NCI-H226 (cell line): Measurements from ENCODE around the gene ANLN.
"Not testable (repeated sequence)": the region's sequence is repeated elsewhere in the genome, so short reads cannot be mapped to it uniquely, and the experiment has no call there.

ENCODE experiments used
- DNase-seq: peaks from one replicate; pipeline ENCODE4 v3.0.0-alpha.2; 2015

ANLN gene, protein sequence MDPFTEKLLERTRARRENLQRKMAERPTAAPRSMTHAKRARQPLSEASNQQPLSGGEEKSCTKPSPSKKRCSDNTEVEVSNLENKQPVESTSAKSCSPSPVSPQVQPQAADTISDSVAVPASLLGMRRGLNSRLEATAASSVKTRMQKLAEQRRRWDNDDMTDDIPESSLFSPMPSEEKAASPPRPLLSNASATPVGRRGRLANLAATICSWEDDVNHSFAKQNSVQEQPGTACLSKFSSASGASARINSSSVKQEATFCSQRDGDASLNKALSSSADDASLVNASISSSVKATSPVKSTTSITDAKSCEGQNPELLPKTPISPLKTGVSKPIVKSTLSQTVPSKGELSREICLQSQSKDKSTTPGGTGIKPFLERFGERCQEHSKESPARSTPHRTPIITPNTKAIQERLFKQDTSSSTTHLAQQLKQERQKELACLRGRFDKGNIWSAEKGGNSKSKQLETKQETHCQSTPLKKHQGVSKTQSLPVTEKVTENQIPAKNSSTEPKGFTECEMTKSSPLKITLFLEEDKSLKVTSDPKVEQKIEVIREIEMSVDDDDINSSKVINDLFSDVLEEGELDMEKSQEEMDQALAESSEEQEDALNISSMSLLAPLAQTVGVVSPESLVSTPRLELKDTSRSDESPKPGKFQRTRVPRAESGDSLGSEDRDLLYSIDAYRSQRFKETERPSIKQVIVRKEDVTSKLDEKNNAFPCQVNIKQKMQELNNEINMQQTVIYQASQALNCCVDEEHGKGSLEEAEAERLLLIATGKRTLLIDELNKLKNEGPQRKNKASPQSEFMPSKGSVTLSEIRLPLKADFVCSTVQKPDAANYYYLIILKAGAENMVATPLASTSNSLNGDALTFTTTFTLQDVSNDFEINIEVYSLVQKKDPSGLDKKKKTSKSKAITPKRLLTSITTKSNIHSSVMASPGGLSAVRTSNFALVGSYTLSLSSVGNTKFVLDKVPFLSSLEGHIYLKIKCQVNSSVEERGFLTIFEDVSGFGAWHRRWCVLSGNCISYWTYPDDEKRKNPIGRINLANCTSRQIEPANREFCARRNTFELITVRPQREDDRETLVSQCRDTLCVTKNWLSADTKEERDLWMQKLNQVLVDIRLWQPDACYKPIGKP

DNA sequence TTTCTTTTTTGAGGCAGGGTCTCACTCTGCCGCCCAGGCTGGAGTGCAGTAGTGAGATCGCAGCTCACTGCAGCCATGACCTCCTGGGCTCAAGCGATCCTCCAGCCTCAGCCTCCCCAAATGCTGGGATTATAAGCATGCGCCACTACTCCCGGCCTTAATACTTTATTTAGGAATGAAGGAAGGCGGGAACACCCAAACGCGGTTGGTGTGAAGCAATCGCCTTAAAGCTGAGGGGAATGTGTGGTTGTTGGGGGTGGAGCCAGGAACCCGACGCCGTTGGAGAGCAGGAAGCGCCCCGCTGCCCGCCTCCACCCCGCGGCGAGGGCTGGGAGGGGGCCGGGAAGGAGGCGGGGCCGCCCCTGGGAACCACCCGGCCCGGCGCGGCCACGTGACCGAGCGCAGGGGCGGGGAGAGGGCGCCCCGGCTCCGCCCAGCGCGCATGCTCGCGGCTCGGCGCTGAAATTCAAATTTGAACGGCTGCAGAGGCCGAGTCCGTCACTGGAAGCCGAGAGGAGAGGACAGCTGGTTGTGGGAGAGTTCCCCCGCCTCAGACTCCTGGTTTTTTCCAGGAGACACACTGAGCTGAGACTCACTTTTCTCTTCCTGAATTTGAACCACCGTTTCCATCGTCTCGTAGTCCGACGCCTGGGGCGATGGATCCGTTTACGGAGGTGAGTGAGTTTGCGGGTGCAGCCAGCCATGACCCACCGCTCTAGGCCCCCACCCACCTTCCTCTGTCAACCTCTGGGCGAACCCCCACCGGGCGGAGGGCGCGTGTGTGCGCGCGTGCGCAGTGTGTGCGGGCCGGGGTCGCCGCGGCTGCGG is at the start of gene ANLN:
Gene ANLN, plus strand, starts transcription at position 492 of the 828 bp plus-strand sequence. Its CDS starts 165 bp downstream, at position 657.
- DNase-seq, result peak; percentile 99

DNA sequence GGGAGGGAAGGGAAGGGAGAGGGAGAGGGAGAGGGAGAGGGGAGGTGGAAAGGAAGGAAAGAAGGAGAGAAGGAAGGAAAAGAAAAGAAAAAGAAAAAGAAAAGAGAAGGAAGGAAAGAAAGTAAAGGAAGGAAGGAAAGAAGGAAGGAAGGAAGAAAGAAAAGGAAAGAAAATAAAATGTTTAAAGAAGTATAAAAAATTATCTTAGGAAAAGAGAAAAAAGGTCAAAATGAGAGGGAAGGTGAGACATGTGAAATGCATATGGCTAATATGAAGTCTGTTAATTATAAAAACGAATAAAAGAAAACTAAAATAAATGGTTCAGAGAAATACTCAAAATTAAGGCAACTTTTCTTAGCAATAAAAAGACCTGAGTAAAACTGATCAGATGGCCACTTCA is 46.1 kb upstream of the ANLN start:
- DNase-seq, result no peak

DNA sequence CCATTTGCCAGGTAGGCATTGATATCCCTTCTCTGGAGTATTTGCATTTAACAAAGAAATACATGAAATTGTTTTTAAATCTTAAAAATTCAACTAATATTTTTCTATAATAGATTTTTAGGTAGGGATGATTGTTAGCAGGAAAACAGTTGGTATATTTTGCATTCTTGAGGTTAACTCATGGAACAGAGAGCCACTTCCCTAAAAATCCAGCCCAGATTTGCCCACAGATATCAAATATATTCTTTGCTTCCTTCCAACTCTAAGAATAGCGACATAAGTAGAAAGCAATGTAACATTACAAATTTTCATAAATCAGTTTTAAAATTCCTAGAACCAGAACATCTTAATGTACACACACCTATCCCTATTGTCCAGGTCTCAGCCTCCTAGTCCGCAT is 45.0 kb upstream of the ANLN start:
- no peak for DNase-seq

DNA sequence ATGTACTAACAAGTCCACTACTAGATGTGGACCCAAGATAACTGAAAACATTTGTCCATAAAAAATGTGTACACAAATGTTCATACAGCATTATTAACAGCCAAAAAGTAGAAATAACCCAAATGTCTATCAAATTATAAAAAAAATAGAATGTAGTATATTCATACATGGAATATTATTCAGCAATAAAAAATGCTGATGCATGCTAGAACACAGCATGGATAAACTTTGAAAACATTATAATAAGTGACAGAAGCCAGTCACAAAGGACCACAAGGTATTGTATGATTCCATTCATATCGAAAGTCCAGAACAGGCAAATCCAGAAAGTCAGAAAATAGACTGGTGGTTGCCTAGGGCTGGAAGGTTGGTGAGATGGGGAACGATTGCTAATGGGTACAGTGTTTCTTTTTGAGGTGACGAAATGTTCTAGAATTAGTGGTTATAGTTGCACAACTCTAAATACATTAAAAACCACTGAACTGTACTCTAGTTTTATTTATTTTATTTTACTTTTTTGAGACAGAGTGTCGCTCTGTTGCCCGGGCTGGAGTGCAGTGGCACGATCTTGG is 43.3 kb upstream of the ANLN start:
- no peak for DNase-seq

DNA sequence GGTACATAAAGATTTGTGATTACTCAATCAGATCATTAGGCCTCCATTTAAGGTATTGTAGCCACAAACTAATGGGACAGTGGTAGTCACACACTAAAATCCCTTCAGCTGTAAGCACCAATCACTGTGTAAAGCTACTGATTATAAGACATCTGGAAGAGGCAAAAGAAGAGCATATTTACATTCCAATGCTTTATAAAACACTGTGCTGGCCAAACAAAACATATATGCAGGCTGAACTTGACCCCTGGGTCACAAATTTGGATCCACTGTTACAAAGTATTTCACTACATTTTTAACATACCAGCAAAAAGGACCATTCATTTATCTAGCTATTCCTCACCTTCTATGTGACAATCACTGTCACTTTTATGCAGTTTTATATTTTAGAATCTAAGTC is 41.4 kb upstream of the ANLN start:
- no peak for DNase-seq

DNA sequence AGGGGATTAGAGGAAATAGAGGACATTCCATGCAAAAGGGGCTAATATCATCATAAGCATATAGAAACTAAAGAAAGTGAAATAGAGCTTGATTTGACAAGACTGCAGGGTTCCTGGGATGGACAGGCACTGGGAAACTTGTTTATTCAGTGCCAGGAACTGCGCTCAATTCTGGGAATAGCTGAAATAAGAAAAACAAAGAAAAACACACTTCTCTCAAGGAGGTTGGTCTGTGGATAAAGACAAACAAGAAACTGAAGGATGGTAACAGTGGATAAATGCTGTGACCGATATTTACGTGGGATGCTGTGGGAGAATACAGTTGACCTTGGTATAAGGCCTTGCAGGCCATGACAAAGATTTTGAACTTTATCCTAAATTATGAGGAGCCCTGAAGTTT is 40.9 kb upstream of the ANLN start:
- no peak for DNase-seq

DNA sequence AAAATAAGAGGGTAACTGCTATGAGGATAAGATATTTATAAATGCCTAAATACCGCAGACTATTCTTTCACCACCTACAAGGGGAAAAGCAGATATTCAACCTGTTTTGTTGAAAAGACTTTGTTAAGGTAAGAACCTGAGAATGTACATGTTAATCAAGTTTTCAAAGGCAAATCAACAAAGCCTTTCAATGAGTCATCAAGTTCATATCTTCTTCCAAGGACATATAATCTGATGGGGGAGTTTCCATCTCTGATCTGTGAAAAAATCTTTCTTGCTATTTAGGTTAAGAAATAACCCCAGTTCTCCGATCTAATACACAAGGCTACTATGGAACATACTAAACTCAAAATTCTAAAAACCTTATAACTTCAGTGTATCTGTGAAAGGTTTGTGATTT is 40.0 kb upstream of the ANLN start:
- DNase-seq, result peak; percentile 39

DNA sequence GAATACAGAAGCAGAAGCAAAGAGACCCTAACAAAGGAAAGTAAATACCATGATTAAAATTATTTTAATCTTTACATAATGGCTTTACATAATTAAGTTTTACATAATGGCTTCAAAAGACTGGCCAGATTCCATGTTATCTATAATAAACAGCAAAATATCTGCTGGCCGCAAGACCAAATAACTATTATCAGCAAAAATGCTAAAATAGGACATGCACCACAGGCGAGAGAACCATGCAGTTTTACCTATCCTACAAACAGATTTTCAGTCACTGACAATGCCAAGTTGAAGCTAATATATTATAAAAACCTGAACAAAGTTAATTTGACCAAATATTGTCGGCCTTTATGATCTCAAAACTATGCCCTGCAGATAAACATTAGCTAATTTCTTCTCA is 34.2 kb upstream of the ANLN start:
- DNase-seq, result no peak

DNA sequence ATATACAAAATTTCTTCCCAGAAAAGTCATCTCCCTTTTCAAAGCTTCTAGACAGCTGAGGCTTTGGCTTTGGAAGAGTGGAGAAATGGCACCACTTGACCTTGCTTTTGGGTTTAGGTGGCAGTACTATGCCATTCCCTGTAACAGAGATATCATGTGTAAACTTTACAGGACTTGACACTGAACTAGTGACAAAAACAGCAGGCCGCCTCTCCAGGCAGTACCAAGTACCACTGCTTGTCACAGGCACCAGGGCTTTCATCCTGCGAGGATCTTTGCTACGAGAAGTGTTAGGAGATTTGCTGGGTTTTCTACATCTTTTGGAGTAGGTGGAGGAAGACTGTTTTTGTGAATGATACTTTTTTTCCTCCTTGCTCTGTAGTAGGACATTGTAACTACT is 32.6 kb upstream of the ANLN start:
- no peak for DNase-seq

DNA sequence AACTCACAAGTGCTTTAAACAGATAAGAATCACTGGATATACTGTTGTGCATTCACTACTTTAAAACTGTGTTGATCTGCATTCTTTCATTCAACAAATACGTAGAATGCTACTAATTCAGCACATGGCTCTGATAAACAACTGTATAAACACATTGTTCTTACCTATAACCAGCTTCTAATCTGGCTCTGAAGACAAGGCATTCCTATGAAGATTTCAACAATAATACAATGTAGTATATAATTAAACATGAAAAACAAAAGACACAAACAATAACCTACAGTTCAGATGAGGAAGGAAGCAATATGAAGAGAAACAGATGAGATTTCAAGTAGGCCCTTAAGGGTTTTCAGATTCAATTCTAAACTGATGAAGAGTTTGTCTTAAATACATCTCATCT is 31.1 kb upstream of the ANLN start:
- no peak for DNase-seq

DNA sequence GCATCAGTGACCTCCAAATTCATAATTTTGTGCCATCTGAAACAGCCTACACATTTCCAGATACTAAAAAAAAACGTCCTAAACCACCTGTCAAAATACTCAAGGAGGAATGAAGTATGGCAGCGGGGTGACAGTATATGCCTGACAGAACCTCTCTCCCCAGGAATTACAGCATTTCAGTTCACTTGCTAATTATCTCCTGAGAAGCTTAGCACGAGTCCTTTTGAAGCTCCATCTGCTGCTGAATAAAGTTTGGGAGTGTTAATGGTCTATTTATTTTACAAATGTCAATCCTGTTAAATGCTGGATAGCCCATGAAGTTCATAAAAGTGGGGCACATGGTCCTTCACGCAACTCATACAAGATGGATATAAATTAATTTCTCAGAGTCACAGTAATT is 29.4 kb upstream of the ANLN start:
- no peak for DNase-seq

DNA sequence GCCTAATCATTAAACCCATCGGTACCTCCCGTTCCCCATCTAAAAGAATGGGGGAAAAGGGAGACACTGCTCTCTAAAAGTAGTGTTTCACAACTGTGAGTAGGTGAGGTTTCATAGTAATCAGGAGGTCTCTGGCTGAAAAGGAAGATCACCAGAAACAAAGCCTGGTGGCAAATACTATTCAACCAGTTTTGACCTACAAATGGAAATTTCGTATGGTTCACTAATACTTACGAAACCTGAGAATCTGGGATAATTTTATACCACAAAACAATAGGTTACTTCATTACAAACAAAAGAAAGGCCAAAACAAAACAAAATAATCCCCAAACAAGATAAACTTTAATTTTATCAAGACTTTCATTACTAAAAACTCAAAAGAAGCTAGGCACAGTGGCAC is 28.4 kb upstream of the ANLN start:
- DNase-seq, result no peak

DNA sequence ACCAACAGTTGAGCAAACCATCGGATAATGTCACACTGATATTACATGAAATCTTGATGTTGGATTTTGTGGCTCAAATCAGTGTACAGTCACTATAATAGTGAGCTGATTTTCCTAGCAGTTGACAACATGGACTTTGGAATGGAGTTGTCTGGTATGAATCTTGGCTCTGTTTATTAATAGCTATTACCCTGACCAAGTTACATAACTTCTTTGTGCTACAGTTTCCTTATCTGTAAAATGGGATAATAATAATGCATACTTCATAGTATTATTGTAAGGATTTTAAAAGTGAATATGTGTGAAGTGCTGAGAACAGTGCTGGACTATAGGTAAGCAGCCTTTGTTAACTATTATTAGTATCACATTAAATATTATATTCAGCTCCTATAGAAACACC is 26.1 kb upstream of the ANLN start:
- DNase-seq, result no peak

DNA sequence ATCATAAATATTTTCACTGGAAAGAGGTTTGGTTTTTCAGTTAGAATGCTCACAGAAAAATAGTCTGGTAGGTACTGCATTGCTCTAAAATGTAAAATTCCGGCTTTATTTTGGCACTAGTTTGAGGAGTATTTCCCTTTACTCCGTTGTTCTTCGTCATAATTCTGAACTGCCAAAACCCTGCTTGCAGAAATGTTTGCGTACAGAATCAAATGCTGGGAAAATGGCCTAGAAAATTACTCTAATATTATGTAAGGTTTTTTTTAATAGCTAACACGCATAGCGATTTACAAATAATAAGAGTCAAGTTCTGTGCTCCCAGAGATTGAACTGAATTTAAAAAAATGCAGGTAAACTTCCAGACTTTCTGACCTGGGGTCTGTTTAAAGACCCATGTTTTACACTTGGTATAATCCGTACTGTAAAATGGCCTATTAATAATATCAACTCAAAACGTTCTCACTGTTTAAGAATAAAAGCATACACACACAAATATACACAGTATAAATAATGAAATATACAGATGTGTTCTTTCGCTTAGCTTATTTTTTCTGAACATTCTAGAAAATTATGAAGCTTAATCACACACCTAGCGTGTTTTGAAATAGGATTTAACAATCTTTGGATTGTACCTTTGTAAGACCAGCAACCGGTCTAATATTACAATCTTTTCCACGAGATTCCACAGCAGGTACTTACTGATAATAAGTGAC is 23.5 kb upstream of the ANLN start:
- DNase-seq, result no peak

DNA sequence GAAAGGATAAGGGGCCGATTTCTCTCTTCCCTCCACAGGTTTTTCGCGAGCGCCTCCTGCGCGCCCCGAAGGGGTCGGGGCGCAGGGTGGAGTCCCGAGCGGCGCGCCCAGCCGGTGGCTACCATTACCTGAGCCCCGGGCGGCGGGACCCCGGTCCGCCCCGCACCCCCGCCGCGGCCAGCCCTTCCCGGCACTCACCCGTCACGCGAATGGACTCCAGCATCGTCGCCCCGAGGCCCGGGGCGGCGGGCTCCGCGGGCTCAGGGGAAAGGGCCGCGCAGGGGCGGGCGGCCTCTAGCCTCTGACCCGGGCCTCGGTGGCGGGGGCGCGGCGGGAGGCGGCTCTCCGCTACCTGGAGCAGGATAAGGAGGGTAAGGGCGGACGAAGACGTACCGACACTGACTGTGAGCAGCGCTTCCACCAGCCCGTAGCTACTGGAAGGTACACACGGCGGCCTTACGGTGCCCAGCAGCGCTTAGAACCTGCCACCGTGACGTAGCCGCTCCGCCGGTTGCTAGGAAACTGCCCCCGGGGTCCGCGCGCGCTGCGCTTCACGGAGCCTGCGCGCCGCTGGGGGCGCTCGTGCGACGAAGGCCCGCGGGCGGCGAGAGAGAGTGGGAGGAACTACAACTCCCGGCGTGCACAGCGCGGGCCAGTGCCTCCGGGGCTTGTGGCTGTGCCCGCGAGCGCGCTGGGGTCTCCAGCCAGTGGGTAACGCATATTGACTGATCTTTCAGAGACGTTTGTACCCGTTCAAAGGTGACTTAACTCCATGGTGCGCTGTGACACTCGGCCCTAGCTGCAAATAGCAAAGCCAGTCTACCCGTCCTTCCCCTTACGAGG is 22.7 kb upstream of the ANLN start:
- DNase-seq, result peak; percentile 97

DNA sequence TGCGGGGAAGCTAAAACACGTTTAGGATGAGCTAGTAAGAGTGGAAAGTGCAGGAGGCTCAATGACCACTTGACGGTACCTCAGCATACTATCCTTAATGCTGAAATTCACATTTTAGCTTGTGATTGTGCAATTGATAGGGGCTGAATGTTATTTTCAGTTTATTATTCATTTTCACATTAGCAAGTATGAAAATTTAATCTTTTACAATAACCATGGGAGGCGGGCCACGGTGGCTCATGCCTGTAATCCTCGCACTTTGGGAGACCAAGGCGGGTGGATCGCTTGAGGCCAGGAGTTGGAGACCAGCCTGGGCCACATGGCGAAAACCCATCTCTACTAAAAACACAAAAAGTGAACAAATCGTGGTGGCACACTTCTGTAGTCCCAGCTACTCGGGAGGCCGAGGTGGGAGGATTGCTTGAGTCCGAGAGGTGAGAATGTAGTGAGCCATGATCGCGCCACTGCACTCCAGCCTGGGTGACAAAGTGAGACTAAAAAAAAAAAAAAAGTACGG is 22.0 kb upstream of the ANLN start:
- DNase-seq, result no peak

DNA sequence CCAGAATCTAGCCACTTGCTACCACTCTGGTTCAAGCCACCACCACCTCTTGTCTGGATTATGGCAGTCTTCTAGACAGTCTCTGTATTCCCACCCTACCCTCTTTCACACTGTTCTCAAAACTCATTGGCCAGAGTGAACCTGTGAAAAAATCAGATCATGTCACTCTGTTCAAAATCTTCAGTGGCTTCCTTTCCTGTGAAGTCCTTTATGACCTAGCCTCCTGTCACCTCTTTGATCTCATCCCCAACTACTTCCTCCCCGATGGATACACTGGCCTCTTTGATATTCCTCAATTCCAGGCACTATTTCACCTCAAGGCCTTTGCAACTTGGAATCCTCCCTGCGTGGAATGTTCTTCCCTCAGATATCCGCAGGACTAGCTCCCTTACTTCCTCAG is 21.2 kb upstream of the ANLN start:
- DNase-seq, result no peak

DNA sequence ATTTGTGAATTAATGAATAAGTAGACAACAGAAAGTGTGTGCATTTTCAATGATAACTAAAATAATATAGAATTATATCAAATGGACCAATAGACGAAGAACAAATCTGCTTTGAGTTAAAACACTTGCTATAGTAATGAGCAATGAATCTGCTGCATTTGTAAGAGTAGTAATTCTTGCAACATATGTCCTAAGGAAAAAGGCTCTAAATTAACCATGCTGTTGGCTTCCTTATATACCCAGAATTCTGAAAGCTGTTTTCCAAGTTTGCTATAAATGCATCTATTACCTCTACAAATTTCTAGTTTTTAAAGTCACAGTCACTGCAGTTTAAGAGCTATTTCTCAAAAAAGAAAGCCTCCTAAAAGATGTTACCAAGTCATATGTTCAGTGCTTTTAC is 20.5 kb upstream of the ANLN start:
- no peak for DNase-seq

DNA sequence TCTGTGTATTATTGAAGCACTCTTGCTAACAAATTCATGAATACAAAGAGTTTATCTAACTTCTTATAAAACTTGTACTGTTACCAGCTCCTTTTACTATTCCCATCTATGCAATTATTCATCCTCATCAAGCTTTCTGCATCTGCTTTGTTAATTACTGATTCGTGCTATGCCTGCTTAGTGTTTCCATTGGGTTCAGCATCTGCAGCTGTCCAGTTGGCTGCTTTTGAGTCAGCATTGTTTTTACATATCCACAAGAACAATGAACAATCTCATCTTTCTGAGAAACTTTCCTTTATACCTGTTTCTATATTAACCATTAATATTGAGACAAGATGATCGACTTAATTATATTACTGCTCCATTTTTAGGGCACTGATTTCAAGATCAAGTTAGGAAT is 19.6 kb upstream of the ANLN start:
- DNase-seq, result no peak

DNA sequence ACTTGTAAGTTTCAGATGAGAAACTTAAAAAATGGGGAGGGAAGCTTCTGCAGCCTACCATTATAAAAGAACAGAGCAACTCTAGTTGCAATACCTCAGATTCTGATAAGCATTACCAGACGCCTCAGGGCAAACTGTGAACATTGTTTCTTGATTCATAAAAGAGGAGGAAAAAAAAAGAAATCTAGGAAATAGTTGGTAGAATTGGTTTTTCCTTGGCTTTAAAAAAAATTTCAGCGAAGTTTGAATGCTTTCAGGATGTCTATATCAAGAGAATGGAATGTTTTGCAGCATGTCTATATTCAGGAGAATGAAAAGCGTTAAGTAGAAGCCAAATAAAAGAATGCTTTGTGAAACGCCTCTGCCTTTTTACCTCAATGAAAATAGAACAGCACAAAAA is 17.5 kb upstream of the ANLN start:
- DNase-seq, result peak; percentile 93

DNA sequence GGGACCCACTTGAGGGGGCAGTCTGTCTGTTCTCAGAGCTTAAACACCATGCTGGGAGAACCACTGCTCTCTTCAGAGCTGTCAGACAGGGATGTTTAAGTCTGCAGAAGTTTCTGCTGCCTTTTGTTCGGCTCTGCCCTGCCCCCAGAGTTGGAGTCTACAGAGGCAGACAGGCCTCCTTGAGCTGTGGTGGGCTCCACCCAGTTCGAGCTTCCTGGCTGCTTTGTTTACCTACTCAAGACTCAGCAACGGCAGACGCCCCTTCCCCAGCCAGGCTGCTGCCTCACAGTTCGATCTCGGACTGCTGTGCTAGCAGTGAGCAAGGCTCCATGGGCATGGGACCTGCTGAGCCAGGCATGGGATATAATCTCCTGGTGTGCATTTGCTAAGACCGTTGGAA is 11.1 kb upstream of the ANLN start:
- DNase-seq, result not testable (repeated sequence)
